ENCODE results near the gene OR11A1.
"Not testable (repeated sequence)": the region's sequence is repeated elsewhere in the genome, so short reads cannot be mapped to it uniquely, and the experiment has no call there.

OR11A1 gene

GRCh38 chr6:29462022-29462421 lies 5.2 kb upstream of the OR11A1 start:
- Histone ChIP-seq H3K4me3 (no peak overlapping the region), H3K9ac (no peak overlapping the region), H3K4me2 (no peak overlapping the region), H3K9me3 (replicated peaks in 1 of 11) (no peaks in the 10 kb centered on the region), H4K20me1 (no peaks in the 10 kb centered on the region), H3K4me1 (peaks cover 0 to 10% (median 0%) of the 10 kb centered on the region in 10 experiments; a peak in 3 of 20 replicates), H3K27me3 (no peaks in the 10 kb centered on the region), H3K36me3 (no peaks in the 10 kb centered on the region), H3K27ac (no peak overlapping the region)
- TF ChIP-seq Cebpa-rat (IDR thresholded peaks at IDR 0.05): no peak

GRCh38 chr6:29461021-29461814 lies 4.3 kb upstream of the OR11A1 start:
- no peak overlapping the region for H3K4me3 ChIP-seq
- TF ChIP-seq Cebpa-rat (IDR thresholded peaks at IDR 0.05): no peak
- no peaks in the 10 kb centered on the region for H4K20me1 ChIP-seq
- H3K4me2 ChIP-seq: no peak overlapping the region
- no peak overlapping the region for H3K27ac ChIP-seq
- H3K27me3 ChIP-seq: no peaks in the 10 kb centered on the region
- no peaks in the 10 kb centered on the region for H3K36me3 ChIP-seq
- peaks cover 0 to 10% (median 0%) of the 10 kb centered on the region in 10 experiments; a peak in 3 of 20 replicates for H3K4me1 ChIP-seq
- no peaks in the 10 kb centered on the region for H3K9me3 ChIP-seq (replicated peaks in 1 of 11)
- no peak overlapping the region for H3K9ac ChIP-seq

- no peaks in the 10 kb centered on the region for H3K36me3 ChIP-seq
- no peaks in the 10 kb centered on the region for H3K27me3 ChIP-seq
- TF ChIP-seq Cebpa-rat (IDR thresholded peaks at IDR 0.05): no peak
These were observed 5.2 kb downstream of the OR11A1 start for GRCh38 chr6:29451471-29452193.

GRCh38 chr6:29447670-29448069 lies 9.2 kb downstream of the OR11A1 start:
- H4K20me1 ChIP-seq: no peaks in the 10 kb centered on the region
- H3K9me3 ChIP-seq (replicated peaks in 1 of 11): peaks cover 9 to 20% (median 14%) of the 10 kb centered on the region in 11 experiments; a peak in 18 of 22 replicates
- H3K27ac ChIP-seq: no peak overlapping the region
- no peak overlapping the region for H3K4me2 ChIP-seq
- no peaks in the 10 kb centered on the region for H3K4me1 ChIP-seq
- no peaks in the 10 kb centered on the region for H3K36me3 ChIP-seq
- H3K9ac ChIP-seq: no peak overlapping the region
- no peak overlapping the region for H3K4me3 ChIP-seq
- no peaks in the 10 kb centered on the region for H3K27me3 ChIP-seq
- TF ChIP-seq Cebpa-rat (IDR thresholded peaks at IDR 0.05): no peak

More at GRCh38 chr6:29451471-29452193, 5.2 kb downstream of the OR11A1 start:
- Histone ChIP-seq H3K9ac (no peak overlapping the region), H3K9me3 (replicated peaks in 1 of 11) (0 out of 22 replicates have a peak, but pooled peaks cover 0 to 5% (median 0%) of the 10 kb centered on the region in 11 experiments), H4K20me1 (no peaks in the 10 kb centered on the region), H3K4me3 (no peak overlapping the region), H3K4me1 (no peaks in the 10 kb centered on the region), H3K27ac (no peak overlapping the region), H3K4me2 (no peak overlapping the region)

- not testable (repeated sequence) for H3K4me3 ChIP-seq, H3K36me3 ChIP-seq, H3K9ac ChIP-seq, H3K27ac ChIP-seq, H3K27me3 ChIP-seq, H3K4me1 ChIP-seq, H4K20me1 ChIP-seq, H3K4me2 ChIP-seq
- peaks cover 9 to 20% (median 14%) of the 10 kb centered on the region in 11 experiments; a peak in 18 of 22 replicates for H3K9me3 ChIP-seq (replicated peaks in 1 of 11)
These were observed 12.8 kb downstream of the OR11A1 start for GRCh38 chr6:29444031-29444430.

GRCh38 chr6:29442719-29443118 lies 14.2 kb downstream of the OR11A1 start:
- H3K4me1 ChIP-seq: no peaks in the 10 kb centered on the region
- TF ChIP-seq Cebpa-rat (IDR thresholded peaks at IDR 0.05): no peak
- H3K9me3 ChIP-seq (replicated peaks in 1 of 11): peaks cover 9 to 20% (median 14%) of the 10 kb centered on the region in 11 experiments; a peak in 18 of 22 replicates
- H3K36me3 ChIP-seq: no peaks in the 10 kb centered on the region
- H3K27ac ChIP-seq: no peak overlapping the region
- H3K9ac ChIP-seq: no peak overlapping the region
- no peaks in the 10 kb centered on the region for H3K27me3 ChIP-seq
- no peak overlapping the region for H3K4me2 ChIP-seq
- H4K20me1 ChIP-seq: no peaks in the 10 kb centered on the region
- no peak overlapping the region for H3K4me3 ChIP-seq

- Histone ChIP-seq H3K36me3 (no peaks in the 10 kb centered on the region), H3K27me3 (no peaks in the 10 kb centered on the region), H3K9ac (no peak within 1 kb of the TSS), H3K4me1 (no peaks in the 10 kb centered on the region), H3K4me3 (no peak within 1 kb of the TSS), H4K20me1 (no peaks in the 10 kb centered on the region), H3K27ac (no peak within 1 kb of the TSS), H3K4me2 (no peak within 1 kb of the TSS), H3K9me3 (replicated peaks in 1 of 11) (peaks cover under 1 to 6% (median 4%) of the 10 kb centered on the region in 11 experiments; a peak in 16 of 22 replicates)
- TF ChIP-seq Cebpa-rat (IDR thresholded peaks at IDR 0.05): no peak
These were observed 17.9 kb downstream of the OR11A1 start, which contains the start of gene OR10C1 for GRCh38 chr6:29439006-29439405. OR10C1 (plus strand) TSS chr6:29439306; CDS start chr6:29440016, 710 bp downstream.

- H3K27ac ChIP-seq; H3K27me3 ChIP-seq; H3K9me3 ChIP-seq (replicated peaks in 1 of 11); H3K9ac ChIP-seq; H3K4me1 ChIP-seq; H4K20me1 ChIP-seq; H3K4me3 ChIP-seq; H3K4me2 ChIP-seq; H3K36me3 ChIP-seq: not testable (repeated sequence)
These were observed 20.1 kb downstream of the OR11A1 start for GRCh38 chr6:29436730-29437129.

- no peaks in the 10 kb centered on the region for H3K36me3 ChIP-seq
- no peaks in the 10 kb centered on the region for H3K4me1 ChIP-seq
- no peaks in the 10 kb centered on the region for H3K9me3 ChIP-seq (replicated peaks in 1 of 11)
- H3K9ac ChIP-seq: no peak overlapping the region
- TF ChIP-seq Cebpa-rat (IDR thresholded peaks at IDR 0.05): no peak
- H4K20me1 ChIP-seq: no peaks in the 10 kb centered on the region
- H3K4me3 ChIP-seq: no peak overlapping the region
- H3K27me3 ChIP-seq: no peaks in the 10 kb centered on the region
- no peak overlapping the region for H3K4me2 ChIP-seq
- H3K27ac ChIP-seq: no peak overlapping the region
These were observed 30.2 kb downstream of the OR11A1 start for GRCh38 chr6:29426654-29427053.

Data from BLaER1 treated with 17β-estradiol and CSF1 and Interleukin-3, amounts not matched to agents 10 nM and 100 nM (cell line).